HG02759 (cell line): ENCODE results near the gene TRAPPC10.

Source experiments
- ATAC-seq: cut with Tn5 transposase; IDR thresholded peaks from one replicate; pipeline ENCODE4 v1.9.1; 2021; ENCODE audit warnings: mild to moderate bottlenecking, moderate library complexity; ENCODE audit not compliant: unreplicated experiment

The TRAPPC10 gene

DNA sequence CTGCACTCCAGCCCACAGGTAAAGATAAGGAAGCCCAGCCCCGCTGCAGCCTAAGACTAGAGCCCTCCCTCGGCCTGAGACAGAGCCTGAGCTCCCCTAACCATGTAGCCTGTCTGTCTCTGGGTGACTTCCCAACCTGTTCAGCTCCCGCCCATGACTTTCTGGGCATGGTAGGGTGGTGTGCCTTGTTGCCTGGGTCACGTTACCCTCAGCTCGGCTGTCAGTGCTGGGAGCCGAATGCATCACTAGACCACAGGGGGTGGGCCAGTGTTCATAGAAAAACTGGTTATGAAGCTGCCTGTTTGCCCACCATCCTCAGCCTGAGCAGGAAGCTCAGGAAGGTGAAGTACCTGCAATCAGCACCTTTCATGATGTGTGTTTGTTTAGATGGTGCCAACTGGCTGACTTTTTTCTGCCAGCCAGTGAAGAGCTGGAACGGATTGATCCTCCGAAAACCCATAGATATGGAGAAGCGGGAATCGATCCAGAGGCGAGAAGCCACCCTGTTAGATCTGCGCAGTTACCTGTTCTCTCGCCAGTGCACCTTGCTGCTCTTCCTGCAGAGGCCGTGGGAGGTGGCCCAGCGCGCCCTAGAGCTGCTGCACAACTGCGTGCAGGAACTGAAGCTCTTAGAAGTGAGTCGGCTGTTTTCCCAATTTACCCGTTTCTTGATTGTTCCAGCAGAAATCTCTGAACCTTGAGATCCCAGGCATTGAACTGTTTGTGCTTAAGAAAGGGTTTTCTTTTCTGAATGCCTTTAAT lies 51.2 kb downstream of the TRAPPC10 start:
- ATAC-seq, result no peak

DNA sequence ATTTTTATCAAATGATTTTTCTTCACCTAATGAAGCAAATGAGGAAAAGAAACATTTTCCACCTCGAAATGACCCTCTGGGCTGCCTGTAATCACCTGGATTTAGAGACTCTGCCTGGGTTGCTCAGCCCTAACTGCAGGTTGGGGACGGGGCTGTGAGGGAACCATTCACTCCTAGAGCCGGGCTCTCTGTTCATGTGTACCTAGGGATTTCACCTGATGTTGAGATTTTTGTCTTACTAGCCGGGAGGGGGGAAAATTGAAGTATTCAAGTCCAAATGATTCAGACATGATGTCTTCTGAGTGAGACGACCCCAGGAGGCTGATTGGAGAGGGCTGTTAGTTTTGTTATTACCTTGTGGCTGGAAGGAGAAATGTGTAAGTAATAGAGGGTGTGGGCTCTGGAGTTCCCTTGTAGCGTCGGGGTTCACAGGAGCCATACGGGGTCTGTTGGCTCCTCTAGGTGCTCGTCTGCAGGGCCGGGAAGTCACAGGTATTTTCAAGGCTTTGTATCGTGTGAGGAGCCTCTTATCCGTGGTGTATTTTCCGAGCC lies 52.8 kb downstream of the TRAPPC10 start:
- no peak for ATAC-seq

DNA sequence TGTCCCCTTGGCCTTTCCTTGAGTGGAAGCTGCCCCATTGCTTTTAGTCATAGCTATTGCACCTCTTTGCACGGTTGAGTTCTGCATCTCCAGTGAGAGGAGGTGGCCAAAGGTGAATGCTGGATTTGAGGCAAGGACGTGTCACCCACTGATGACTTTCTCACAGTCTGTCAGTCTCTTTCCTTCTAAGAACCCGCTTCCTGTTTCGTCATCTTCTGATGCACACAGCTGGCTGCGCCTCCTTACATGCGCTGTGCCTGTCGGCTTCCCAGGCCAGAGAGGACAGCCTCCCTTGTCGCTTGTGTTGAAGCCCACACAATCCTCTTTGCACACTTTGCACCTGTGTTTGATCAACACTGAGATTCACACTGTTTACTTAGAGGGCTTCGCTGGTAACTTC lies 53.3 kb downstream of the TRAPPC10 start:
- ATAC-seq, result no peak

- ATAC-seq, result no peak
Measured at GRCh38 chr21:44066116-44066515, 54.0 kb downstream of the TRAPPC10 start.

DNA sequence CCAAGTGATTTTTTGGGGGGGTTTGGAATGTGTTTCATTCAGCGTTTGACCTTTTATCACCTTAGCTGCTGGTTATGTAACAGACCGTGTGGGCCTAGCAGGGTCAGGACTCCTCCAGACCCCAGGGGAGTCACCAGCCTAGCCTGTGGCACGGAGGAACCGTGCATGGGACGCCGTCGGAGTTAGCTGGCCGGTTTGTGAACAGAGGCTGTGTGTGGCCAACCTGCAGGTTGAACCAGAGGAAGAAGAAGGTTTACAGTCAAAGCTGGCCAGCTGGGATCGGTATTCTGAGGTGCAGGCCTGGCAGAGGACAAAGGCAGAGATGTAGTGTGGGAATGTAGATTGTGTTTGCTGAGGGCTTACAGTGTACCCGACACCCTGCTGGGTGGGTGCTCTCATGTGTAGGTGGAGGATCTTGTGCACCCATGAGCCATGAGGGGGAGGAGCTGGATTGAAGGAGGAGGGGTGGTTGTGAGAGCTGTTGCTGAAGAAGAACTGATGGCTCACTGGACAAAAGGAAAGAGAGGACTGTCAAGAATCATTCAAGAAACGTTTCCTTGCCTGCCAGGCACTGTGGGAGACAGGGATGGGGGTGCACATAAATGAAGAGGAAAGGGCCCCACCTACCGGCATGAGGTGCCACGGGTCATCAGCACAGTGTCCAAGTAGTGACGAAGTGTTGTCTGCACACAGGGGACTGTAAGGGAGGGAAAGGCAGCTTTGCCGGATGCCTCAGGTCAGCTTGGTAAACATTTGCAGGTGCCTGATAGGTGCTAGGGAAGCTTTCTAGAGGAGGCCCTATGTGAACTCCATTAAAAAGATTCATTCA lies 55.1 kb downstream of the TRAPPC10 start:
- no peak for ATAC-seq

GRCh38 chr21:44070391-44070790 lies 58.3 kb downstream of the TRAPPC10 start:
- no peak for ATAC-seq

GRCh38 chr21:44071359-44072104 lies 59.4 kb downstream of the TRAPPC10 start:
- ATAC-seq, result no peak

- ATAC-seq, result no peak
Measured at GRCh38 chr21:44072111-44072510, 60.0 kb downstream of the TRAPPC10 start.

GRCh38 chr21:44074315-44074958 lies 62.3 kb downstream of the TRAPPC10 start:
- ATAC-seq, result no peak

DNA sequence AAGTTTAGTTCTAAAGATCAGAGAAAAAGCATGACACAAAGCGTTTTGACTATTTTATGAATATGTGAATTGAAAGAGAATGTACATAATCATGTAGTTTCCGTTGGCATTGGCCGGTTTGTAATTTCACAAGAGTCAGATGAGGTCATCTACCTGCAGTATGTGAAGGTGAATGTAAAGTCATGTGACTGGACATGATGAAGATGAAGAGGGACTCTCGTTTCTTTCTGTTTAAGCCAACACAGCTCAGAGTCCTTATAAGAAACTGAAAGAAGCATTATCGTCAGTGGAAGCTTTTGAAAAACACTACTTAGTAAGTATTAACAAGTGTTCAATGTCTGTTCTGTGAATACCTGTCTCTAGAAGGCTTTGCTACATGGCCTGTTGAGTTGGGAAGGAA lies 64.2 kb downstream of the TRAPPC10 start:
- no peak for ATAC-seq

GRCh38 chr21:44078411-44078981 lies 66.4 kb downstream of the TRAPPC10 start:
- ATAC-seq, result no peak

DNA sequence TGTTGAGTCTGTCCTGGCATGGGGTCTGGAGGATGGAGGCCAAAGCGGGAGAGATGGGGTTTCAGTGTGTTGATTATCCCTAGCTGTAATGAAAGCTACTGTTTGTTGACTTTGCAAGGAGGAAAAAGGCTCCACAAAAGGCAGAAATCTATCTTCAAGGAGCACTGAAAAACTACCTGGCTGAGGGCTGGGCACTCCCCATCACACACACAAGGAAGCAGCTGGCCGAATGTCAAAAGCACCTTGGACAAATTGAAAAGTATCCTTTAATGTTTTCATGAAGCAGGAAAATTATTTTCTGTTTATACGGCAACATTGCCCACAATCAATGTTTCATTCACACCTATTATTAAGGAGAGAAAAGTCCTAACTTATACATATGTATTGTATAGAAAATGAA lies 67.3 kb downstream of the TRAPPC10 start:
- ATAC-seq, result no peak

DNA sequence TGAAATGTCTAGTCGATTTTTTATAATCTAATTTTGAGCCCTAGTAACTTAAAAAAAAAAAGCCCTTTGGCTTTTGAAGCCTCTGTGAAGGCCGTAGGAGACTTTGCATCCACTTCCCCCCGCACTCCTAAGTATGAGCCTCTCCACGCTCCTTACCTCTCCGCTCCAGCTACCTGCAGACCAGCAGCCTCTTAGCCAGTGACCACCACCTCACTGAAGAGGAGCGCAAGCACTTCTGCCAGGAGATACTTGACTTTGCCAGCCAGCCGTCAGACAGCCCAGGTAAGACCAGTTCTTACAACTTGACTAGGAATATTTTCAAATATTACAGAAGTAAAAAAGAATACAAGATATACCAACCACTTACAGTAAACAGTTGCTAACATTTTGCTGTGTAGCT lies 67.7 kb downstream of the TRAPPC10 start:
- ATAC-seq, result no peak

GRCh38 chr21:44082648-44083440 lies 70.7 kb downstream of the TRAPPC10 start:
- ATAC-seq, result no peak

DNA sequence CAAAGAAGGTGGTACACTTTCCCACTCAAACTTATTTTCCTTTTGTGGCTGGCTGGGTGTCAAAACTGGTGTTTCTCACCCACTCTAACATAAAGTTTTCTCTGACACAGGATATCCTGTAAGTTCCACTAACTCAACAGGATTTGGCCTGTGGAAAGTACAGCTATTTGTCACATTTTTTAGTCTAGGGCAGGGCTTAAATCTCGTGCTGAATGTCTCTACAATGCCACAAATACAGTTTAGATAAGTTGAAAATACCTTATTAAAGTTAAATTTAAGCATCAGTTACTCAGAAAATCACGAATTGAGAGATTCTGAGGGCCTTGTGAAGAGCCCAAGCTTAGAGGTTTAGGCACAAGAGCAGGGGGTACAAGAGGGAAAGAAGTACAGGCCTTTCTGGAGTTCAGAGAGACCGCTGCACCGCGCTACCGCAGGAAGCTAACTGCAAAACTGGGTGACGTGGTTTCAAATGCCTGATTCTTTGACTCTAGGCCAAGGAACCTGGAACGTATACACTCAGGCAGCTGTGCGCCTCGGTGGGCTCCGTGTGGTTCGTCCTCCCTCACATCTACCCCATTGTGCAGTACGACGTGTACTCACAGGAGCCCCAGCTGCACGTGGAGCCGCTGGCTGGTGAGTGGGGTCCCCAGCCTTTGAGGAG lies 71.7 kb downstream of the TRAPPC10 start:
- no peak for ATAC-seq

- no peak for ATAC-seq
Measured at GRCh38 chr21:44084496-44085241, 72.6 kb downstream of the TRAPPC10 start.

DNA sequence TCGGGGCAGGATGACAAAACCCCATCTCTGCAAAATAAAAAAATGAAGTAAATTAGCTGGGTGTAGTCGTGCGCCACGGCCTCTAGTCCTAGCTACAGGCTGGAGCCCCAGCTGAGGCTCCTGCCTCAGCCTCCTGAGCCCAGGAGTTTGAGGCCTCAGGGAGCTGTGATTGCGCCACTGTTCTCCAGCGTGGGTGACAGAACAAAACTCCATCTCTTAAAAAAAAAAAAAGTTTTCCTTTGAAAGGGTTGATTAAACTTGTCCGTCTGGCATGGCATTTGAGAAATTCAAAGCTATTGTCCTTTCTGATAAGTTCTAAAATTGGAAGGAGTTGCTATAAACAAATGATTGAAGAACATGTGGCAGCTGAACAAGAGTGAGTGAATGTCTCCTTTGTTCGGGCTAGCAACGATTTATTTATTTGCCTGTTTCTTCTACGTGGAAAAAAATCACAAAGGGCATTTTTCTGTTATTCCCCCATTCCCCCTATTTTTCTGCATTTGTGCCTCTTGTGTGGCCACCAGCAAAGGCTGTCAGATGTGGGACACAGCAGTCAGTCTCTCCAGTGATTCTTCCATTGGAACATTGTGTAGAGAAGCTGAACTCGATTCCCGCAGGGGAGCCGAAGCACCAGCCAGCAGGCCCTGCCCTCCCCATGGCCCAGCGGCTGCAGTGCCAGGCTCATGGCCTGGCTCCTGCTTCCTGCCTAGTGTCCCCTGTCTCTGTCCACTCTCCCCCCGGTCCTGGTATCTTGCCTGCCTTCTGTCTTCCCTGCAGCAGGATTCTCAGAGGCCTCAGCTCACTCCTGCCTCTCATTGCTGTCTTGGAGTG lies 73.6 kb downstream of the TRAPPC10 start:
- ATAC-seq, result no peak
